ENCODE measurements around the gene PCP4L1.

Gene PCP4L1

GRCh38 chr1:161266836-161267235, 8.3 kb downstream of the PCP4L1 start:
- DNase-seq (ENCODE audit: low read depth in 2 of 2) = no peak

DNA sequence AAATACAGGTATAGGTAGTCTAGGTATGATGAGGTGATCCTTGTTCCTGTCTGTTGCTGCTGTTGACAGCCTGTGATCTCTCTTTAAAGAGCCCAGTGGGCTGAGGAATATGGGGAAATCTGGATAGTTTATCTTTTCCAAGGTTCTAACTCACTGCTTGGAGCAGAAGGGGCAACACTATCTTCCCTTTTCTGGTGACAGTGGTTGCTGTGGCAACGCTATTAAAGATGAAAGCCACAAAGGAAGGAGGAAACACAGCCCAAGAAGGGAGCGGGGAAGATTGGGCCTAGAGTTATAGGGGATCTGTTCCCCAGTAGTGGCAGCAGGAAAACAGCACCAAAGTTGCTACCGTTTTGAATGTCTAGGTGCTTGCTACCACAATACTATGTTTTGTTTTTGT, 8.8 kb downstream of the PCP4L1 start:
- no peak for DNase-seq (ENCODE audit: low read depth in 2 of 2)

DNA sequence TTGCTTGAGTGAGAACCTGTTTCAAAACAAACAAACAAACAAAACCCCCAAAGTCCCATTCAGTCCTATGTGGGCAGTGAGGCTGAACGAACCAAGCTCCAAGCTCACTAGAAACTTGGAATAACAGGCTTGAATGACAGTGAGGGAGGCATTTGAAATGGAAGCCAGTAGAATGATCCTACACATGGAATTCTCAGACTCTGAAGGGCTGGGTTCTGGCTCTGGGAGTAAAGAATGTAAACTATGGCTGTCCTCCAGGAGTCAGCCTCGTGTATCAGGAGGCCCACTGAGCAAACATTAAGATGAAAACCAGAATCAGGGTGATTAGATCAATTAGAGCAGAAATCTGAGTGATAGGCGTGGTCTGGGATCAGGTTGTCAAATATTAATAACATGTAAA, 14.9 kb downstream of the PCP4L1 start:
- DNase-seq (ENCODE audit: low read depth in 2 of 2) = no peak

GRCh38 chr1:161274874-161275273, 16.3 kb downstream of the PCP4L1 start:
- DNase-seq (ENCODE audit: low read depth in 2 of 2) = no peak

- DNase-seq (ENCODE audit: low read depth in 2 of 2) = no peak
These were observed 24.4 kb downstream of the PCP4L1 start for GRCh38 chr1:161282991-161283390.

- no peak for DNase-seq (ENCODE audit: low read depth in 2 of 2)
These were observed 26.6 kb downstream of the PCP4L1 start for GRCh38 chr1:161285113-161285512.

GRCh38 chr1:161285521-161285920, 27.0 kb downstream of the PCP4L1 start:
- DNase-seq (ENCODE audit: low read depth in 2 of 2) = no peak

DNA sequence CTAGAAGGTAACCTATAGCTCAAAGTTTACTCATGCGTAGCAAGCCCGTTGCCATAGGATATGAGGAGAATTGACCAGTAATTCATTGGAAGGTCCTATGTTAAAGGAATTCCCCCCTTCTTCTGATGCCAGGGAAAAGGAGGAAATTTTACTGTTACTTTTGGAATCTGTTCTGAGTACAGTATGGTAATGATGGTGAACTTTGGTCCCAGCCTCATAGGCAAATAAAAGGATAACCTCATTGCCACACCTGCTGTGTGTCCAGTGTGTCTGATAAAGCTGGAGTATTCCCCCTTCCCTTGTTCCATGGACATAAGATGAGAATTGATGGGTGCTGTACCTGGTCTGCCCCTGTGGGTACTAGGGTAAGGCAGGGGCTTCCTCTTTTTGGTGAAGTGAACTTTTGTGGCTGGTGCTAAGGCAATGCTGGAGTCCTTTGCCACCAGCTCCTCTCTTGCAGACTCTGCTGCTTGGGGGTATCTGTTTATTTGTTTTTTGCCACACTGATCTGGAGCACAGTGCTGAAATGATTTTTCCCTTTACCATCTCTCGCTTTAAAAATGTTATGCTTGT, 29.0 kb downstream of the PCP4L1 start:
- DNase-seq (ENCODE audit: low read depth in 2 of 2) = no peak

- no peak for DNase-seq (ENCODE audit: low read depth in 2 of 2)
These were observed 32.2 kb downstream of the PCP4L1 start for GRCh38 chr1:161290779-161291178.

GRCh38 chr1:161297415-161297814, 38.9 kb downstream of the PCP4L1 start:
- no peak for DNase-seq (ENCODE audit: low read depth in 2 of 2)

- no peak for DNase-seq (ENCODE audit: low read depth in 2 of 2)
These were observed 39.6 kb downstream of the PCP4L1 start for GRCh38 chr1:161298116-161298515.

GRCh38 chr1:161299347-161299746, 40.8 kb downstream of the PCP4L1 start:
- no peak for DNase-seq (ENCODE audit: low read depth in 2 of 2)

DNA sequence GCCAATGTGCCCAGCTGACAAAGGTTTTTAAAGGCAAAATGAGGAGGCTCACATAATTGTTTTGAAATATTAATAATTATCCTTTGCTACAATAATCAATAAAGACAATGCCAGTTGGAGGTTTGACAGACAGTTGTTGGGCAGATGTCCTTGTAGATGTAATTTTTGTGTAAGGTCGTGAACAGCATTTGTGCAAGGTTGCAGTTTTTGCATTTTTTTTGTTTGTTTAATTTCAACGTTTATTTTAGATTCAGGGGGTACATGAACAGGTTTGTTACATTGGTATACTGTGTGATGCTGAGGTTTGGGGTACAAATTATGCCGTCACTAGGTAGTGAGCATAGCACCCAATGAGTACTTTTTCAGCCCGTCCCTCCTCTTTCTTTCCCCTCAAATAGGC, 41.9 kb downstream of the PCP4L1 start:
- no peak for DNase-seq (ENCODE audit: low read depth in 2 of 2)

- DNase-seq (ENCODE audit: low read depth in 2 of 2) = no peak
These were observed 46.7 kb downstream of the PCP4L1 start for GRCh38 chr1:161304927-161305866.

GRCh38 chr1:161305867-161306519, 47.4 kb downstream of the PCP4L1 start:
- DNase-seq (ENCODE audit: low read depth in 2 of 2) = peak; percentile 73 to 82

DNA sequence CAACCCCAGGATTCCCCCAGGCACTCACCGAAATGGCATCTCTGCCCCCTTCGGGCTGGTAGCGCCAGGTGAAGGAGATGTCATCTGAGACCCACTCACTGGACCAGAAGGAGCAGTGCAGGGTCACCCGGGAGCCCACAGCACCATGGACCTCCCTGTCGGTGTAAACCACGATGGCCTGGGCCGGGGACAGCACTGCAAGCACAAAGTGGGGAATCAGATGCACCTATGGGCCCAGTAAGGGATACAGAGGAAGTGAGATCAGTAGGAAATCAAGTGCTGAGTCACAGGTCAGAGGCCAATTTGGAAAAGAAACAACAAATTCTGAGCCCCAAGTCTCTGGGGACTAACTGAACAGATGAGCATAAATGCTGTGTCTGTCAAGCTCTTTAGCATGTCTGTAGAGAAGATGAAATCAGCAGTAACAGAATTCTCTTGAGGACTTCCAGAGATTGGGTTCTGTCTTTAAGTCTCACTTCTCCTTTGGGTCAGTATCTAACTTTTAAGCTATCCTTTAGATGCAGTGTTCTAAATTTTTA, 48.8 kb downstream of the PCP4L1 start:
- DNase-seq (ENCODE audit: low read depth in 2 of 2) = no peak

GRCh38 chr1:161307892-161308638, 49.5 kb downstream of the PCP4L1 start:
- no peak for DNase-seq (ENCODE audit: low read depth in 2 of 2)

- DNase-seq (ENCODE audit: low read depth in 2 of 2) = no peak
These were observed 51.3 kb downstream of the PCP4L1 start, which contains the start of gene MPZ for GRCh38 chr1:161309868-161310267. Gene MPZ (minus strand): TSS chr1:161309968. CDS start chr1:161309905, 63 bp downstream.

- DNase-seq (ENCODE audit: low read depth in 2 of 2) = no peak
These were observed 53.1 kb downstream of the PCP4L1 start for GRCh38 chr1:161311595-161312181.

DNA sequence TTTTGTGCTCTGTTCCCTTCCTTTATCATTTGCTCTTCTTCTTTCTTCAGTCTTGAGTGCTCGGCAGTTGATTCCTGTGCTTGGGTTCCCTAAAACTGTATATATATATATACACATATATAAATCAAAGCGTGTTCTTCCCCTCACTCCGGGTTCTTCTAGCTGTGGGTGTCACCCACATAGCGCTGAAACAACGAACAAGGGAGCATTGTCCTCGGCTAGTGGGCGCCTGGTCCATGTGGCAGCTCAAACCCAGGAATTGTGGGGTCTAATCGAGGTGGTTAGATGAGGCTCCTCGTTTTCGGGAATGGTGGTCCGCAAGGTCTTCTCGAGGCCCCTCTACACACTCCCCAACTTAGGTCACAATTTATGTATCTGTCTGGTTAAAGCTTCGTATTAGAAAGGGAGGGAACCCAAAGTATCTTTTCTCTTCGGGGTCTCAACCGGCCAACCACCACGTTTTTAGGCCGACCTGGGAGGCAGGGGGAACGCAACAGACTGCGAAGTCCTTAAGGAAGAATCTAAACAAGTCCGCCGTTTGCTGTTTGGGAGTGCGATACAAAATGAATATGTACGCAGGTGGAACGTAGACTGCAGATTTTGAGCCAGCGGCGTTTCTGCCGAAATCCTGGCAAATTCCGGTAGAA, 55.1 kb downstream of the PCP4L1 start:
- DNase-seq (ENCODE audit: low read depth in 2 of 2) = no peak

Measured in stimulated activated CD8-positive, alpha-beta memory T cell treated with anti-CD3 and anti-CD28 coated beads, Interleukin-15, amount 100 ng/mL, for 48 hours (primary cell).